MM.1S (cell line): Measurements from ENCODE around the gene SLC9C1.

Experiments used
- DNase-seq: peaks from one replicate; pipeline ENCODE4 v3.0.0-alpha.2; 2015
- H2AFZ ChIP-seq: fragments of 300-600 bp; sonication (generic); 2 replicates; pipeline ENCODE4 v1.6.0; 2016; ENCODE audit warnings: antibody characterized with exemption, low read length
- H3F3A ChIP-seq: fragments of 300-600 bp; sonication (generic); 2 replicates; pipeline ENCODE4 v1.6.1; 2016; ENCODE audit warnings: mild to moderate bottlenecking, antibody characterized with exemption, low read length, moderate library complexity, mixed read lengths; ENCODE audit not compliant: insufficient read depth
- H3K27ac ChIP-seq: fragments of 300-600 bp; sonication (generic); 2 replicates; pipeline ENCODE4 v1.5.1; 2016; ENCODE audit warnings: mild to moderate bottlenecking, low read length
- H3K27me3 ChIP-seq: fragments of 300-600 bp; sonication (generic); replicated peaks from 2 replicates; pipeline ENCODE4 v1.6.0; 2016; ENCODE audit warnings: low read length; ENCODE audit not compliant: insufficient read depth
- H3K36me3 ChIP-seq: fragments of 300-600 bp; sonication (generic); replicated peaks from 2 replicates; pipeline ENCODE4 v1.6.1; 2016; ENCODE audit warnings: mild to moderate bottlenecking, low read length, mixed read lengths; ENCODE audit not compliant: insufficient read depth
- H3K4me1 ChIP-seq: fragments of 300-600 bp; sonication (generic); 2 replicates; pipeline ENCODE4 v1.6.1; 2016; ENCODE audit warnings: low read length, mixed read lengths
- H3K4me2 ChIP-seq: fragments of 300-600 bp; sonication (generic); 2 replicates; pipeline ENCODE4 v1.6.0; 2016; ENCODE audit warnings: low read depth, low read length
- H3K4me3 ChIP-seq: fragments of 300-600 bp; sonication (generic); 2 replicates; pipeline ENCODE4 v1.5.1; 2016; ENCODE audit warnings: low read length, mixed read lengths
- H3K79me2 ChIP-seq: fragments of 300-600 bp; sonication (generic); 2 replicates; pipeline ENCODE4 v1.6.1; 2016; ENCODE audit warnings: mixed run types, low read length, mixed read lengths
- H3K9ac ChIP-seq: fragments of 300-600 bp; sonication (generic); 2 replicates; pipeline ENCODE4 v1.6.1; 2016; ENCODE audit warnings: low read length, mixed read lengths
- H3K9me2 ChIP-seq: fragments of 300-600 bp; sonication (generic); replicated peaks from 2 replicates; pipeline ENCODE4 v1.6.1; 2016; ENCODE audit warnings: mild to moderate bottlenecking, low read length, mixed read lengths; ENCODE audit not compliant: insufficient read depth
- H3K9me3 ChIP-seq: fragments of 300-600 bp; sonication (generic); replicated peaks from 2 replicates; pipeline ENCODE4 v1.6.1; 2016; ENCODE audit warnings: mild to moderate bottlenecking, low read length, mixed read lengths; ENCODE audit not compliant: insufficient read depth
- H4K20me1 ChIP-seq: fragments of 300-600 bp; sonication (generic); 2 replicates; pipeline ENCODE4 v1.6.1; 2016; ENCODE audit warnings: mild to moderate bottlenecking, low read length, moderate library complexity, mixed read lengths; ENCODE audit not compliant: insufficient read depth
- CTCF ChIP-seq: fragments of 300-600 bp; sonication (generic); IDR thresholded peaks from 2 replicates; pipeline ENCODE4 v1.5.1; 2016; ENCODE audit warnings: antibody characterized with exemption, low read length, mixed read lengths
- EZH2 ChIP-seq: fragments of 300-600 bp; sonication (generic); optimal IDR thresholded peaks from 2 replicates; pipeline ENCODE3; 2017; ENCODE audit warnings: low read depth, mild to moderate bottlenecking, antibody characterized with exemption, low read length, mixed read lengths
- EZH2phosphoT487 ChIP-seq: fragments of 300-600 bp; sonication (generic); IDR thresholded peaks from 2 replicates; pipeline ENCODE4 v1.6.1; 2018; ENCODE audit warnings: antibody characterized with exemption, low read length

The SLC9C1 gene

GRCh38 chr3:112114576-112115160 lies 179.3 kb downstream of the SLC9C1 start:
- Histone ChIP-seq H3K4me3 (no peak overlapping the region), H3K9me3 (no peaks in the 10 kb centered on the region), H3K27me3 (no peaks in the 10 kb centered on the region), H3K36me3 (no peaks in the 10 kb centered on the region), H3F3A (0 out of 2 replicates have a peak, but pooled peaks cover 4% of the 10 kb centered on the region), H3K27ac (no peak overlapping the region), H4K20me1 (no peaks in the 10 kb centered on the region), H3K9me2 (no peaks in the 10 kb centered on the region), H3K79me2 (peaks cover 5% of the 10 kb centered on the region; the same call in 1 of the 2 replicates), H3K9ac (no peak overlapping the region), H3K4me1 (peaks cover 33% of the 10 kb centered on the region), H2AFZ (no peak overlapping the region), H3K4me2 (no peak overlapping the region)
- TF ChIP-seq CTCF: no peak
- no peak for TF ChIP-seq EZH2phosphoT487
- no peak for TF ChIP-seq EZH2
- DNase-seq: no peak

- TF ChIP-seq EZH2phosphoT487: no peak
- TF ChIP-seq CTCF: peak; percentile 93
- no peak overlapping the region for H3K27ac ChIP-seq
- no peaks in the 10 kb centered on the region for H3K27me3 ChIP-seq
- H3K36me3 ChIP-seq: no peaks in the 10 kb centered on the region
- H3F3A ChIP-seq: no peaks in the 10 kb centered on the region
- H3K4me1 ChIP-seq: peaks cover 26% of the 10 kb centered on the region
- H3K9me2 ChIP-seq: no peaks in the 10 kb centered on the region
- no peak overlapping the region for H2AFZ ChIP-seq
- DNase-seq: peak; percentile 85
- H4K20me1 ChIP-seq: no peaks in the 10 kb centered on the region
- no peaks in the 10 kb centered on the region for H3K9me3 ChIP-seq
- H3K9ac ChIP-seq: no peak overlapping the region
- H3K79me2 ChIP-seq: peaks cover 5% of the 10 kb centered on the region; the same call in 1 of the 2 replicates
- no peak overlapping the region for H3K4me3 ChIP-seq
- H3K4me2 ChIP-seq: no peak overlapping the region
Measured at GRCh38 chr3:112111785-112112402, 182.1 kb downstream of the SLC9C1 start.

- TF ChIP-seq EZH2phosphoT487: no peak
- TF ChIP-seq EZH2: no peak
- no peak for TF ChIP-seq CTCF
- no peaks in the 10 kb centered on the region for H3K9me2 ChIP-seq
- H3K27me3 ChIP-seq: no peaks in the 10 kb centered on the region
- H4K20me1 ChIP-seq: no peaks in the 10 kb centered on the region
- no peak overlapping the region for H3K4me3 ChIP-seq
- H3K79me2 ChIP-seq: peaks cover 5% of the 10 kb centered on the region; the same call in 1 of the 2 replicates
- H3K27ac ChIP-seq: peak overlapping the region; percentile 24; the same call in 1 of the 2 replicates
- peaks cover 26% of the 10 kb centered on the region for H3K4me1 ChIP-seq
- 0 out of 2 replicates have a peak overlapping the region, but pooled peaks have one; percentile 23 for H3K4me2 ChIP-seq
- H3K36me3 ChIP-seq: no peaks in the 10 kb centered on the region
- DNase-seq: no peak
- H3F3A ChIP-seq: no peaks in the 10 kb centered on the region
- H3K9me3 ChIP-seq: no peaks in the 10 kb centered on the region
- H3K9ac ChIP-seq: no peak overlapping the region
- no peak overlapping the region for H2AFZ ChIP-seq
Measured at GRCh38 chr3:112109322-112109721, 184.7 kb downstream of the SLC9C1 start.
